ENCODE results near the gene RELN.

The RELN gene

DNA sequence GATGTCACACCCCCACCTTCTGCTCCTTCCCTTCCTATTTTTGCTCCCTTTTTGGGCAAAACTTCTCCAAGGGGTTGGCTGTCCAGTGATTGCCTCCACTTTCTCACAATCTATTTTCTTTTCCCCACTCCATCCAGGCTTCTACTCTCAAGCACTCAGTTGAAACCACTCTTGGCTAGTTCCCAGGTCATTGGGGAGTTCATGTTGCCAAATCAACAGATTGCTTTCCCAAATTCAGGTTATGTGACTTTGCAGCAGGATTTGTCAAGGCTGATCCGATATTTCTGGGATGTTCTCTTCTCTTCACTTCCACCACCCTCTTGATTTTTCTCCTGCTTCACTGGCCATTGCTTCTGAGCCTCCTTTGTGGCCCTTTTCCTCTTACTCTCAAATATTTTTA lies 284.8 kb downstream of the RELN start:
- no peaks in the 10 kb centered on the region for H3K4me1 ChIP-seq (ENCODE audit: control insufficient read depth, insufficient read depth, low read length)
- H3K27me3 ChIP-seq (ENCODE audit: control insufficient read depth, insufficient read depth, low read length), result no peaks in the 10 kb centered on the region
- no peak overlapping the region for H3K9ac ChIP-seq (ENCODE audit: low read length)
- no peak overlapping the region for H3K27ac ChIP-seq (ENCODE audit: low read depth, low read length)
- H3K36me3 ChIP-seq (ENCODE audit: control insufficient read depth, insufficient read depth, low read length), result no peaks in the 10 kb centered on the region
- no peak overlapping the region for H3K4me3 ChIP-seq (ENCODE audit: low read length)

DNA sequence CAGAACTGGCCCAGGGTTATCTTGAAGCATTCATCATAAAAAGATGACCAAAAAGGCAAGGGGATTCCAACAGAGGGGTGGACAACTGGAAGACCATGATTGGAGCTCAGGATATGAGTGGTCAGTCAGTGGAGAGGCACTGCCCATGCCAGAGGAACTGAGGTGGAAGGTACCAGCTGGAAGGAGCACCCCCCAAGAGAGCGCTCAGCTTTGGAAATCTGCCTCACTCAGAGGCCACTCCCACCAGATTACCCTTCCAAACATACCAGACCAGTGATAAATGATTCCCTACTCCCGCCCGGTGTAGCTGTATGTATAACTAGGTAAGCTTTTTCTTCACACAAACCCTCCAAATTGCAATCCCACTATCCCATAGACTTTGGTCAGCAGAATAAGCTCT lies 286.5 kb downstream of the RELN start:
- H3K27me3 ChIP-seq (ENCODE audit: control insufficient read depth, insufficient read depth, low read length), result no peaks in the 10 kb centered on the region

DNA sequence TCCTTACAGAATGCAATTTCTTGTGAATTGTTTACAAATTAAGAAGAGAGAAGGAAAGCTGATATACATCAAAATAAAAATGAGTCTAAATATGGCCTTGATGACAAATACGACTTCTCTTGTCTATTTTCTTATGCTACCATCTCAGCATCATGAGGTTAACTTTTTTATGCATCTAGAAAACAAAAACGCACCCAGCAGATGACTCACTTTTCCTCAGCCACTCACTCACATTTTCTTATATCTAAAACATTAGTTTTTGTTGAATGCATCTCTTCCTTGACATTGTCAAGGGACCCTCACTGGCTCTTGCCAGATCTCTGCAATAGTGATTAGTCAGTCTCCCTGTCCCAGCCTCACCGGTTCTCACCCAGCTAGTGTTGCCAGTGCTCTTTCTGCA lies 287.0 kb downstream of the RELN start:
- Histone ChIP-seq H3K27me3 (ENCODE audit: control insufficient read depth, insufficient read depth, low read length) (no peaks in the 10 kb centered on the region), H3K36me3 (ENCODE audit: control insufficient read depth, insufficient read depth, low read length) (no peaks in the 10 kb centered on the region), H3K4me1 (ENCODE audit: control insufficient read depth, insufficient read depth, low read length) (no peaks in the 10 kb centered on the region), H3K4me3 (ENCODE audit: low read length) (no peak overlapping the region), H3K27ac (ENCODE audit: low read depth, low read length) (no peak overlapping the region), H3K9ac (ENCODE audit: low read length) (no peak overlapping the region)

More for the DNA sequence above, 286.5 kb downstream of the RELN start:
- Histone ChIP-seq H3K4me3 (ENCODE audit: low read length) (no peak overlapping the region), H3K36me3 (ENCODE audit: control insufficient read depth, insufficient read depth, low read length) (no peaks in the 10 kb centered on the region), H3K27ac (ENCODE audit: low read depth, low read length) (no peak overlapping the region), H3K4me1 (ENCODE audit: control insufficient read depth, insufficient read depth, low read length) (no peaks in the 10 kb centered on the region), H3K9ac (ENCODE audit: low read length) (no peak overlapping the region)

DNA sequence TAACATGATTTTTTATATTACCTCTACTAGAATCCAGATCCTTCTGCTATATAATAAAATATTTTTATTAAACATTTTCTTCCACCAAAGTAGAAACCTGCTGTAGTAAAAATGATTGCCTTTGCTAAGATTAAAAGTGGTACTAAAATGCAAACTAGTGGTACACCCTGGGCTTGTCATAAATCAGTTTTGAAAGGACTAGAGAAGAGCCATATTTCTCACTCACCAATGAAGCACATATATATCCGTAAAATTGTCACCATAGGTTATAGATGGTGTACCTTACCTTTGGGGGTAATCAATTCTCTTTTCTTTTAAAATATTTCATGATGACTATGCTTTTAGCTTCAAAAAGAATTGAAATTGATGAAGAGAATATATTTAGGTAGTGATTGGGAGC lies 290.4 kb downstream of the RELN start:
- no peaks in the 10 kb centered on the region for H3K27me3 ChIP-seq (ENCODE audit: control insufficient read depth, insufficient read depth, low read length)
- no peak overlapping the region for H3K4me3 ChIP-seq (ENCODE audit: low read length)
- H3K27ac ChIP-seq (ENCODE audit: low read depth, low read length), result no peak overlapping the region
- no peaks in the 10 kb centered on the region for H3K4me1 ChIP-seq (ENCODE audit: control insufficient read depth, insufficient read depth, low read length)
- no peak overlapping the region for H3K9ac ChIP-seq (ENCODE audit: low read length)
- H3K36me3 ChIP-seq (ENCODE audit: control insufficient read depth, insufficient read depth, low read length), result no peaks in the 10 kb centered on the region

DNA sequence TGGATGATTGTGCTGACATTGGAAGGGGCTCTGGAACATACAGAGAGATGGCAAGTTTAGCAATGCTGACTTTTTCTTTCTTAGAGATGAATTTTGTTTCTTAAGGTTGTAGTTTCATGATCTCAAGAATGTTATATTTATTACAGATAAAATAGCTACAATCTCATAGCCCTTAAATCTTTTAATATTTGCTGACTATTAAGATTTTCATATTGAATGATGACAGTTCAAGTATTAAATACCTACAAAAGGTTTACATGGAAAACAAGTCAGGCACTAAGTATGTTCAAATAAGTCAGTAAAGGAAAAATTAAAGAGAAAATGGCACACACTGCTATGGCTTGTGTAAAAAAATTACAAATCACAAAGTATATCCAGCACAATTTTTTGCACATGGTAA lies 291.4 kb downstream of the RELN start:
- Histone ChIP-seq H3K27me3 (ENCODE audit: control insufficient read depth, insufficient read depth, low read length) (no peaks in the 10 kb centered on the region), H3K4me1 (ENCODE audit: control insufficient read depth, insufficient read depth, low read length) (no peaks in the 10 kb centered on the region), H3K27ac (ENCODE audit: low read depth, low read length) (no peak overlapping the region), H3K4me3 (ENCODE audit: low read length) (no peak overlapping the region), H3K9ac (ENCODE audit: low read length) (no peak overlapping the region), H3K36me3 (ENCODE audit: control insufficient read depth, insufficient read depth, low read length) (no peaks in the 10 kb centered on the region)

DNA sequence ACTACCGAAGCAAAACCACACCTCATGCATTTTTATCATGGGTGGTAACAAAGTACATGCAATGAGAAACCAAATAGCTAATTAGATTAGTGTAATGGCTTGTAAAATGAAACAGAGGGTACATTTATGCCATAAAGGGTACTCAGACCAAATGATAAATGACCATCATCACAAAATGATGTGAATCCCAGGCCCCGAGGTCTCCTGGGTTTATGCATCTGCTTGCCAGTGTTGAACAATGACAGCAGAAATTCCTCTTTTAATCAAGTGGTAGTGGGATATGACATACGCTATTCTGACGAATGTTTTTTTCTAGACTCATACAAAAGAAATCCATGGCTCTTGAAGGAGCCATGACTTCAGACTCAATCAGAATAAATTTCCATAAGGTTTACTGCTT lies 293.9 kb downstream of the RELN start:
- Histone ChIP-seq H3K4me1 (ENCODE audit: control insufficient read depth, insufficient read depth, low read length) (no peaks in the 10 kb centered on the region), H3K9ac (ENCODE audit: low read length) (no peak overlapping the region), H3K36me3 (ENCODE audit: control insufficient read depth, insufficient read depth, low read length) (no peaks in the 10 kb centered on the region), H3K4me3 (ENCODE audit: low read length) (no peak overlapping the region), H3K27ac (ENCODE audit: low read depth, low read length) (no peak overlapping the region), H3K27me3 (ENCODE audit: control insufficient read depth, insufficient read depth, low read length) (no peaks in the 10 kb centered on the region)

DNA sequence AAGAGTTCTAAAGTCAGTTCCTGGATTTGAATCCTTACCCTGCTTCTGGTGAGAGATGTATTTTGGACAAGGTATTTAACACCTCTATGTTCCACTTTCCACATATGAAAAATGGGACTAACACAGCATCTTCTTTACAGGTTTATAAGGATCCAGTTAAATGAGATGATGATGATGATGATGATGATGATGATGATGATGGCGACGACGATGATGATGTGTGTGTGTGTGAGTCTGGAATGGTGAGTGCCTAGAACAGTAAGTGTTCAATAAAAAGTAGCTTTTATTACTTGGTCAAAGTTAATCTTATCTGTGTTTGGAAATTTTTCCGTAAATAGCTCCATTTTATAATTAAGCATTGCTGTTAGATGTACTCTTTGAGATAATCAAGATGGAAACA lies 295.2 kb downstream of the RELN start:
- H3K4me3 ChIP-seq (ENCODE audit: low read length), result no peak overlapping the region
- no peaks in the 10 kb centered on the region for H3K4me1 ChIP-seq (ENCODE audit: control insufficient read depth, insufficient read depth, low read length)
- H3K9ac ChIP-seq (ENCODE audit: low read length), result no peak overlapping the region
- no peaks in the 10 kb centered on the region for H3K27me3 ChIP-seq (ENCODE audit: control insufficient read depth, insufficient read depth, low read length)
- no peaks in the 10 kb centered on the region for H3K36me3 ChIP-seq (ENCODE audit: control insufficient read depth, insufficient read depth, low read length)
- no peak overlapping the region for H3K27ac ChIP-seq (ENCODE audit: low read depth, low read length)

DNA sequence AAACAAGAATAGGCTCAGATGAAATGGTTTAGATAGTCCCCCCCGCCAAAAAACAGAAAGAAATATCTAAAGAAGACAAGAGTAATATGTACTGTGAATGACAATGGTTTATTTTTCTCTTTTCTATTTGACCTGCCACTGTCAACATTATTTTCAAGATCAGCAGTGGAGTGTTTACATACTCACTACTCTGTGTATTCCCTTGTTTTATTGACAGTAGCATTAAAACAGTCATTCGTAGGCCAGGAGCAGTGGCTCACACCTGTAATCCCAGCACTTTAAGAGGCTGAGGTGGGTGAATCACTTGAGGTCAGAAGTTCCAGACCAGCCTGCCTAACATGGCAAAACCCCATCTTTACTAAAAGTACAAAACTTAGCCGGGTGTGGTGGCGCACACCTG lies 298.2 kb downstream of the RELN start:
- no peak overlapping the region for H3K27ac ChIP-seq (ENCODE audit: low read depth, low read length)
- H3K9ac ChIP-seq (ENCODE audit: low read length), result no peak overlapping the region
- H3K4me3 ChIP-seq (ENCODE audit: low read length), result no peak overlapping the region
- no peaks in the 10 kb centered on the region for H3K27me3 ChIP-seq (ENCODE audit: control insufficient read depth, insufficient read depth, low read length)
- H3K4me1 ChIP-seq (ENCODE audit: control insufficient read depth, insufficient read depth, low read length), result no peaks in the 10 kb centered on the region
- no peaks in the 10 kb centered on the region for H3K36me3 ChIP-seq (ENCODE audit: control insufficient read depth, insufficient read depth, low read length)

DNA sequence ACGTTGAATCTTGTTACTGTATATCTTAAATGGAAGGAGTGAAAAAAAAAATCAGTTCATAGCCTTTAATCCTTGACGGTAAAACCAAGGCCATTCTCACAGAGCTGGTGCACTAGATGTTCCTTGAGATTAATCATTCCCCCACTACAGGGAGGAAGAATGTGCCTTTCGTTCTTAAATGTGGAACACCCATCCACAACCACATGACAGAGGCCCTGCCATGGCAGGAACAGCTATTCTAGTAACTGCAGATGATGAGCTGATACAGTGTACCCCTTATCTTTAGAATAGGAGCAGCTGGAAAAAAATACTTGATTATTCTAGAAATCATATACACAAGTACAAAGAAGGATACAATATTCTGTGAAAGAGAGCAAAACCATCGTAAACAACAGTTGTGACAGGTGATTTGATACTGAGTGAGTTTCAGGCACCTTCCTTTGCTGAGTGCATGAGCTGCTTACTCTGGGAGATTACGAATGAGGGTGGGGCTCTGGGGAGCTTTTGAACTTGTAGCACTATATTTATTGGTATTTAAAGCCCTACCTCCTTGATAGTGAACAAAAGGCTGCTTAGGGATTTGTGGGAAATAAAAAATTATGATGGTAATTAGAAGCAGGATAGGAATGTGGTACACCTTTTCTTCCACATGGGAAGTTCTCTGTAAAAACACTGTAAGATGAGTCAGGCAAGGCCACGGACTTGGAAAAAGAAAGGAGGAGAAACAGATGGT lies 299.1 kb downstream of the RELN start:
- no peaks in the 10 kb centered on the region for H3K36me3 ChIP-seq (ENCODE audit: control insufficient read depth, insufficient read depth, low read length)
- no peak overlapping the region for H3K9ac ChIP-seq (ENCODE audit: low read length)
- H3K27me3 ChIP-seq (ENCODE audit: control insufficient read depth, insufficient read depth, low read length), result no peaks in the 10 kb centered on the region
- no peak overlapping the region for H3K27ac ChIP-seq (ENCODE audit: low read depth, low read length)
- H3K4me1 ChIP-seq (ENCODE audit: control insufficient read depth, insufficient read depth, low read length), result no peaks in the 10 kb centered on the region
- H3K4me3 ChIP-seq (ENCODE audit: low read length), result no peak overlapping the region

DNA sequence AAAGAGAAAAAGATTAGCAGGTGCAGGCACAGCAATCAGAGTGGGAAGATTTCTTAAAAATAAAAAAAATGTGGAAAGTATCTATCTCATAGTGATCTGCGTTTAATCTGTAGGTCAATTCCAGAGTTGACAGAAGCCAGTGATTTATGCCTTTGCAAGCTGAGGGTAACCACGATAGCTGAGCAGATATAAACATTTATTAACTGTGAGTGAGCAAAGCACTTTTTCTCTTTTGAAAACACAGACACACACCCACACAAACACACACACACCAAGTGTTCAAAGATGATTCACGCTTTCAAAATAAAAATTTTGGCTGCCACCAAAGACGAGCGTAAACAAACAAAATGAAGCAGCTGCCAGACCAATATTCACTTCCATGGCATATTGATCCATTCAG lies 300.2 kb downstream of the RELN start:
- H3K27me3 ChIP-seq (ENCODE audit: control insufficient read depth, insufficient read depth, low read length), result no peaks in the 10 kb centered on the region
- H3K36me3 ChIP-seq (ENCODE audit: control insufficient read depth, insufficient read depth, low read length), result no peaks in the 10 kb centered on the region
- H3K4me3 ChIP-seq (ENCODE audit: low read length), result no peak overlapping the region
- H3K4me1 ChIP-seq (ENCODE audit: control insufficient read depth, insufficient read depth, low read length), result no peaks in the 10 kb centered on the region
- H3K27ac ChIP-seq (ENCODE audit: low read depth, low read length), result no peak overlapping the region
- H3K9ac ChIP-seq (ENCODE audit: low read length), result no peak overlapping the region

DNA sequence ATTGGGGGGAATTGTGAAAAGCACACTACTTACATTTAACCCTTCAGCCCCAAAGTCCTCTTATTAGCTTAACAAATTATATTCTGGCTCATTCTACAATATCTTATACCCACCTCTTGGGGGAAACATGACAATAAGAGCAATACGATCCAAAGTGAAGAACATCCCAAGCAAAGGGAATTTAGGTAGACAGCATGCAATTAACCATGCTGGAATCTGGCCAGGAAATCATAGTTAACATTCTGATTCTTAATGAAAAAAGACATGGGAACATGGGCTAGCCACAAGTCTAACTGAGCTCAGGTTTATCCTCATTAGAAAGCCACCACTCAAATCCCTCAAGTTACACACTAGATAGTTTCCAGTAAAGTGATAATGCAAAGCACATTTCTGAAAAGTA lies 301.5 kb downstream of the RELN start:
- no peaks in the 10 kb centered on the region for H3K36me3 ChIP-seq (ENCODE audit: control insufficient read depth, insufficient read depth, low read length)
- H3K9ac ChIP-seq (ENCODE audit: low read length), result no peak overlapping the region
- no peaks in the 10 kb centered on the region for H3K4me1 ChIP-seq (ENCODE audit: control insufficient read depth, insufficient read depth, low read length)
- H3K27me3 ChIP-seq (ENCODE audit: control insufficient read depth, insufficient read depth, low read length), result no peaks in the 10 kb centered on the region
- no peak overlapping the region for H3K27ac ChIP-seq (ENCODE audit: low read depth, low read length)
- H3K4me3 ChIP-seq (ENCODE audit: low read length), result no peak overlapping the region

DNA sequence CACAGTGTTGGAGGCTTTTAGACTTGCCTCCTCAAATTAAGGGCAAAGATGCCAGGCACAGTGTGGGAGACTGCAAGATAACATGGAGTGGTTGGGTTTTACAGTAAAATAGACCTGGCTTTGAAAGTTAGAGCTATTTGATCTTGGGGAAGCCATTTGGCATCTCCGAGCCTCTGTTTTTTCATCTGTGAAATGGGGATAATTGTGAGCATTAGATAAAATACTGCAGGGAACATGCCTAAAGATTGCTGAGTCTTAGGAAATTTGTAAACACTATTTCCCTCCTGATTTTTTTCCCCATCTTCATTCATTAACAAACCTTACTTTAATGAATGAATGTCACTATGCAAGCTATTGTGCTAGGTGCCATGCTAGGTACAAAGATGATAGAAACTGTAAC lies 302.2 kb downstream of the RELN start:
- Histone ChIP-seq H3K4me3 (ENCODE audit: low read length) (no peak overlapping the region), H3K4me1 (ENCODE audit: control insufficient read depth, insufficient read depth, low read length) (no peaks in the 10 kb centered on the region), H3K9ac (ENCODE audit: low read length) (no peak overlapping the region), H3K27ac (ENCODE audit: low read depth, low read length) (no peak overlapping the region), H3K36me3 (ENCODE audit: control insufficient read depth, insufficient read depth, low read length) (no peaks in the 10 kb centered on the region), H3K27me3 (ENCODE audit: control insufficient read depth, insufficient read depth, low read length) (no peaks in the 10 kb centered on the region)

DNA sequence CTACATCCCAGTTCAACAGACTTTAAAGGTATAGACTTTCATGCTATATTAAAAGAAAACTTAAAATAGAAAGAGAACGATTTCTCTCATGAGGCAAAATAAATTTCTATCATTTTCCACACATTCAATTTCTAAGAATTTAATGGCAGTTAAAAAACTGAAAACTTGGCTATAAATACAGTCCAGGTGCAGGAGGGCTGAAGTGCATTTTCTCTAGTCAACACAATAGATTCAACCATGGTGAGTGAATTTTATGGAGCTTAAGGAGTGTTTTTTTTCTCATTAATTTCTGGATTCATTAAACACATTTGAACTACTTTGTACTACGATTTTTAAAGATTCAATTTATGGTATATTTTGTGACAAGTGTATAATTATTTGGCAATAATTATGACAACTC lies 302.7 kb downstream of the RELN start:
- Histone ChIP-seq H3K27ac (ENCODE audit: low read depth, low read length) (no peak overlapping the region), H3K4me1 (ENCODE audit: control insufficient read depth, insufficient read depth, low read length) (no peaks in the 10 kb centered on the region), H3K4me3 (ENCODE audit: low read length) (no peak overlapping the region), H3K36me3 (ENCODE audit: control insufficient read depth, insufficient read depth, low read length) (no peaks in the 10 kb centered on the region), H3K9ac (ENCODE audit: low read length) (no peak overlapping the region), H3K27me3 (ENCODE audit: control insufficient read depth, insufficient read depth, low read length) (no peaks in the 10 kb centered on the region)

Measured in rectal smooth muscle tissue (tissue), 1 donor.